IMR-90 (cell line): Measurements from ENCODE around the gene GNAI1. TPM values are rescaled to one million over a fixed set of nuclear protein-coding genes. Genes with fewer than 3 reads are reported as not detected.

Source experiments
- ATAC-seq: fragments of 200-7000 bp; cut with Tn5 transposase; 2 replicates; pipeline ENCODE4 v1.9.1; 2020; ENCODE audit warnings: low read depth, mild to moderate bottlenecking, moderate library complexity
- BruUV-seq: library from RNA; stranded (reverse); fragments of 400-500 nt; replicated peaks from 2 replicates; lab custom pipeline; 2021; lab: Mats Ljungman, UMichigan
- CTCF ChIA-PET: fragments of 300-600 bp; formaldehyde crosslinking; extraction: SDS; loops from one replicate; lab custom pipeline; 2021; ENCODE audit warnings: antibody characterized with exemption; lab: Yijun Ruan, JAX
- POLR2A ChIA-PET: fragments of 300-600 bp; sonication (Branson Sonifier 250); formaldehyde crosslinking; loops from one replicate; lab custom pipeline; 2022; ENCODE audit warnings: antibody characterized with exemption; ENCODE audit not compliant: unreplicated experiment; lab: Charles Lee
- DNase-seq: peaks from one replicate; pipeline ENCODE4 v3.0.0; 2013
- H2AFZ ChIP-seq: replicated peaks from 2 replicates; pipeline ENCODE3; 2013; ENCODE audit warnings: low read length, mild to moderate bottlenecking; ENCODE audit not compliant: poor library complexity
- H2AK5ac ChIP-seq: 2 replicates; pipeline ENCODE4 v1.6.1; 2013; ENCODE audit warnings: low read depth, low read length, inconsistent platforms
- H2AK9ac ChIP-seq: replicated peaks from 2 replicates; pipeline ENCODE3; 2013; ENCODE audit warnings: mild to moderate bottlenecking, low read depth, low read length, moderate library complexity; ENCODE audit not compliant: poor library complexity
- H2BK120ac ChIP-seq: 2 replicates; pipeline ENCODE4 v1.6.1; 2013; ENCODE audit warnings: low read depth, low read length, inconsistent platforms
- H2BK15ac ChIP-seq: 3 replicates; pipeline ENCODE4 v1.6.1; 2013; ENCODE audit warnings: low read depth, low read length, inconsistent platforms
- H2BK20ac ChIP-seq: 2 replicates; pipeline ENCODE4 v1.6.1; 2013; ENCODE audit warnings: low read depth, mild to moderate bottlenecking, inconsistent platforms, low read length, moderate library complexity
- H2BK5ac ChIP-seq: 2 replicates; pipeline ENCODE4 v1.6.1; 2013; ENCODE audit warnings: mild to moderate bottlenecking, low read depth, low read length, inconsistent platforms; ENCODE audit not compliant: poor library complexity, severe bottlenecking
- H3K14ac ChIP-seq: replicated peaks from 2 replicates; pipeline ENCODE4 v1.6.1; 2013; ENCODE audit warnings: low read depth, low read length, inconsistent platforms
- H3K18ac ChIP-seq: 2 replicates; pipeline ENCODE4 v1.6.1; 2013; ENCODE audit warnings: low read depth, low read length, control low read depth
- H3K23ac ChIP-seq: 2 replicates; pipeline ENCODE4 v1.6.1; 2013; ENCODE audit warnings: low read depth, low read length, inconsistent platforms
- H3K27ac ChIP-seq: 2 replicates; pipeline ENCODE4 v1.5.1; 2013; ENCODE audit warnings: mild to moderate bottlenecking, control low read depth, low read length; ENCODE audit not compliant: insufficient read depth
- H3K27me3 ChIP-seq: 2 replicates; pipeline ENCODE4 v1.6.1; 2013; ENCODE audit warnings: low read length; ENCODE audit not compliant: control insufficient read depth, insufficient read depth
- H3K36me3 ChIP-seq: 2 replicates; pipeline ENCODE4 v1.6.1; 2013; ENCODE audit warnings: low read length, mixed read lengths; ENCODE audit not compliant: control insufficient read depth, insufficient read depth
- H3K4ac ChIP-seq: 2 replicates; pipeline ENCODE4 v1.6.1; 2013; ENCODE audit warnings: low read depth, low read length, inconsistent platforms
- H3K4me1 ChIP-seq: 2 replicates; pipeline ENCODE4 v1.6.1; 2013; ENCODE audit warnings: low read length, mixed read lengths; ENCODE audit not compliant: control insufficient read depth, insufficient read depth
- H3K4me2 ChIP-seq: 2 replicates; pipeline ENCODE4 v1.6.1; 2013; ENCODE audit warnings: low read depth, mild to moderate bottlenecking, control low read depth, low read length, moderate library complexity
- H3K4me3 ChIP-seq: 2 replicates; pipeline ENCODE4 v1.5.1; 2013; ENCODE audit warnings: low read depth, mild to moderate bottlenecking, control low read depth, low read length, moderate library complexity; ENCODE audit not compliant: insufficient read depth
- H3K56ac ChIP-seq: 2 replicates; pipeline ENCODE4 v1.6.1; 2013; ENCODE audit warnings: low read length, inconsistent platforms; ENCODE audit not compliant: insufficient read depth; ENCODE audit errors: extremely low read depth
- H3K79me1 ChIP-seq, 2 experiments: 2 replicates each; pipeline ENCODE4 v1.6.1; 2013; ENCODE audit warnings: low read length in 2 of 2, inconsistent platforms in 1 of 2, low read depth in 1 of 2
- H3K9ac ChIP-seq: 2 replicates; pipeline ENCODE4 v1.6.1; 2013; ENCODE audit warnings: low read depth, low read length, control low read depth
- H3K9me1 ChIP-seq: 2 replicates; pipeline ENCODE4 v1.6.1; 2013; ENCODE audit warnings: low read length, inconsistent platforms; ENCODE audit not compliant: insufficient read depth
- H3K9me3 ChIP-seq: 2 replicates; pipeline ENCODE4 v1.6.1; 2013; ENCODE audit warnings: low read length; ENCODE audit not compliant: control insufficient read depth, insufficient read depth
- H4K20me1 ChIP-seq: 2 replicates; pipeline ENCODE4 v1.6.1; 2013; ENCODE audit warnings: low read length, inconsistent platforms; ENCODE audit not compliant: insufficient read depth
- H4K5ac ChIP-seq: 2 replicates; pipeline ENCODE4 v1.6.1; 2013; ENCODE audit warnings: mild to moderate bottlenecking, low read depth, low read length, control low read depth
- H4K8ac ChIP-seq, 2 experiments: 2 replicates each; pipeline ENCODE4 v1.6.1; 2013; ENCODE audit warnings: low read depth in 2 of 2, low read length in 2 of 2, control low read depth in 1 of 2, inconsistent platforms in 1 of 2
- H4K91ac ChIP-seq: 2 replicates; pipeline ENCODE4 v1.6.1; 2013; ENCODE audit warnings: low read depth, low read length, inconsistent platforms; ENCODE audit not compliant: insufficient read depth
- CEBPB ChIP-seq: IDR thresholded peaks from 2 replicates; pipeline ENCODE4 v1.6.1; 2012; ENCODE audit warnings: low read depth, low read length, improper control_type of control experiment
- CHD1 ChIP-seq: IDR thresholded peaks from 2 replicates; pipeline ENCODE4 v1.6.1; 2012; ENCODE audit warnings: low read depth, low read length, improper control_type of control experiment
- MAFK ChIP-seq: IDR thresholded peaks from 2 replicates; pipeline ENCODE4 v1.6.1; 2012; ENCODE audit warnings: low read depth, low read length, improper control_type of control experiment
- MXI1 ChIP-seq: IDR thresholded peaks from 2 replicates; pipeline ENCODE4 v1.6.1; 2012; ENCODE audit warnings: low read depth, mild to moderate bottlenecking, low read length, moderate library complexity, borderline replicate concordance
- NFE2L2 ChIP-seq: fragments of 150-350 bp; IDR thresholded peaks from 2 replicates; pipeline ENCODE4 v1.6.1; 2016; ENCODE audit warnings: low read depth, mild to moderate bottlenecking, low read length
- SMC3 ChIP-seq: fragments of 150-350 bp; IDR thresholded peaks from 2 replicates; pipeline ENCODE4 v1.6.1; 2016; ENCODE audit warnings: low read depth, mild to moderate bottlenecking, antibody characterized with exemption, low read length, moderate library complexity
- WGBS, 2 experiments: methylation state at CpG; one replicate each; pipeline versions ENCODE4 v1.1.5 to v1.1.7; 2013; ENCODE audit warnings: missing lambda C conversion rate in 2 of 2; ENCODE audit not compliant: insufficient read length in 1 of 2; ENCODE audit errors: extremely low coverage in 2 of 2; 5-methylcytosine and 5-hydroxymethylcytosine counted together
- dilution Hi-C: fragments of 300-500 bp; cut with HindIII; formaldehyde crosslinking; loops from one replicate; pipeline ENCODE4 v1.14.3; 2018; ENCODE audit warnings: low sequenced_read_pairs; ENCODE audit not compliant: unreplicated experiment
- in situ Hi-C: fragments of 300-500 bp; cut with MboI; formaldehyde crosslinking; loops from 3 replicates; pipeline ENCODE4 v1.14.3; 2019; ENCODE audit warnings: low sequenced_read_pairs, inconsistent platforms, mixed read lengths
- intact Hi-C: fragments of 100-400 bp; cut with micrococcal nuclease; formaldehyde crosslinking; loops from 2 replicates; pipeline ENCODE4 v1.10.0; 2022
- polyA plus RNA-seq, 3 experiments: library from polyadenylated mRNA; depleted of rRNA; stranded (reverse); fragments of >200 nt; gene quantifications; 2 replicates each; pipeline ENCODE4 v1.2.3, GENCODE V29; 2012; ENCODE audit warnings: low replicate concordance in 1 of 3
- total RNA-seq: library from RNA; depleted of rRNA; stranded (reverse); fragments of >200 nt; gene quantifications from 2 replicates; pipeline ENCODE4 v1.2.3, GENCODE V29; 2012
- TF ChIP-seq, protein P1 (sequence below): fragments of 150-350 bp; IDR thresholded peaks from 2 replicates; pipeline ENCODE4 v1.6.1; 2016; ENCODE audit warnings: low read depth, mild to moderate bottlenecking, low read length, moderate library complexity, borderline replicate concordance
- TF ChIP-seq, protein P2 (sequence below): conservative IDR thresholded peaks from 2 replicates; pipeline ENCODE4 v1.5.1; 2012; ENCODE audit warnings: mild to moderate bottlenecking, low read depth, low read length, improper control_type of control experiment

Gene GNAI1
- total and polyA plus RNA-seq, 2 of the 4 experiments (the other 2 are of a cell fraction), result 21.1 to 26.5 TPM

DNA sequence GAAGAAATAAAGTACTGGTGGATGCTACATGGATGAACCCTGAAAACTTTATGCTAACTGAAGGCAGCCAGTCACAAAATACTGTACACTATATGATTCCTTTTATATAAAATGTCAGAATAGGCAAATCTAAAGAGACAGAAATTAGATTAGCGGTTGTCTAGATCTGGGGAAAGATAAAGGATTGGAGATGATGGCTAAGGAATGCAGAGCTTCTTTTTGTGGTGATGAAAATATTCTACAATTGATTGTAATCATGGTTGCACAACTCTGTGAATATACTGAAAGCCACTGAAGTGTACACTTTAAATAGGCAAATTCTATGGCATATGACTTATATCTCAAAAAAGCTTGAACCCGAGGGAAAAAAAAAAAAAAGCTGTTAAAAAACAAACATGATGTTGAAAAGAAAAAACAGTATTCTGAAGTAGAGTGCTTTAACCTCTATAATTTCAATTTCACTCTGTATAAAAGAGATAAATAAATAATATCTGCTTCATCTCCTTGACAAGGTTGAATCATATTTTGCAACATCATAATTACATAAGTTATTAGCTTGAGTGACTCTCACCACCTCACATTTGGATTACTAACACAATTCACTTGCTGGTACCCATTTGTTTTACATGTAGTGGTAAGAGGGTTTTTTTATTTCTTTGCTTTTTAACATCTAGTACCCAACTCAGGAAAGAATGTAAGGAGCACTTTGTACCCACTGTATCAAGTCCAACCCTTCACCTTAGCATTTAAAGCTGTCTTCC, 2.8 kb upstream of the GNAI1 start:
- Histone ChIP-seq H3K14ac (no peak overlapping the region), H3K9ac (no peak overlapping the region), H3K9me3 (no peaks in the 10 kb centered on the region), H2AFZ (no peak overlapping the region), H3K4ac (no peak overlapping the region), H2BK120ac (no peak overlapping the region), H3K4me3 (no peak overlapping the region), H2AK5ac (no peak overlapping the region; the same call in 1 of the 2 replicates), H3K27me3 (no peaks in the 10 kb centered on the region), H3K9me1 (peaks cover 6% of the 10 kb centered on the region; the same call in 1 of the 2 replicates), H4K91ac (no peak overlapping the region), H3K36me3 (no peaks in the 10 kb centered on the region), H3K23ac (no peak overlapping the region), H2BK5ac (no peak overlapping the region), H2BK15ac (no peak overlapping the region), H3K4me2 (no peak overlapping the region), H4K5ac (no peak overlapping the region), H4K8ac (no peak overlapping the region), H3K4me1 (peaks cover under 1% of the 10 kb centered on the region; the same call in 1 of the 2 replicates), H4K20me1 (peaks cover 10% of the 10 kb centered on the region; the same call in 1 of the 2 replicates), H2AK9ac (no peak overlapping the region), H3K79me1 (peaks cover 7 to 15% of the 10 kb centered on the region in 2 experiments; a peak in 3 of 4 replicates), H3K27ac (no peak overlapping the region), H3K18ac (no peak overlapping the region), H3K56ac (no peak overlapping the region), H2BK20ac (no peak overlapping the region)
- no TSS peak for BruUV-seq
- ATAC-seq (no peak), DNase-seq (no peak)
- WGBS, 2 experiments, result no CpG with 5 or more reads among the region's 2 CpGs
- dilution Hi-C loops (no loop called here), in situ Hi-C loops (no loop called here), intact Hi-C loops (loop anchor here (5.0 kb wide), 1 partner anchor 35 kb away; no protein-coding TSS in a partner anchor)
- ChIA-PET CTCF (interaction anchor here (0.6 to 1.0 kb wide), 2 partner anchors 28 to 43 kb away, joined by 3 to 4 read pairs; no protein-coding TSS in a partner anchor), POLR2A (no interaction called here)
- no peak for TF ChIP-seq CHD1
- peak; percentile 52 for TF ChIP-seq CEBPB
- TF ChIP-seq, protein P1, sequence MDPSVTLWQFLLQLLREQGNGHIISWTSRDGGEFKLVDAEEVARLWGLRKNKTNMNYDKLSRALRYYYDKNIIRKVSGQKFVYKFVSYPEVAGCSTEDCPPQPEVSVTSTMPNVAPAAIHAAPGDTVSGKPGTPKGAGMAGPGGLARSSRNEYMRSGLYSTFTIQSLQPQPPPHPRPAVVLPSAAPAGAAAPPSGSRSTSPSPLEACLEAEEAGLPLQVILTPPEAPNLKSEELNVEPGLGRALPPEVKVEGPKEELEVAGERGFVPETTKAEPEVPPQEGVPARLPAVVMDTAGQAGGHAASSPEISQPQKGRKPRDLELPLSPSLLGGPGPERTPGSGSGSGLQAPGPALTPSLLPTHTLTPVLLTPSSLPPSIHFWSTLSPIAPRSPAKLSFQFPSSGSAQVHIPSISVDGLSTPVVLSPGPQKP, result no peak
- TF ChIP-seq MAFK, result no peak
- TF ChIP-seq NFE2L2, result no peak
- TF ChIP-seq, protein P2, sequence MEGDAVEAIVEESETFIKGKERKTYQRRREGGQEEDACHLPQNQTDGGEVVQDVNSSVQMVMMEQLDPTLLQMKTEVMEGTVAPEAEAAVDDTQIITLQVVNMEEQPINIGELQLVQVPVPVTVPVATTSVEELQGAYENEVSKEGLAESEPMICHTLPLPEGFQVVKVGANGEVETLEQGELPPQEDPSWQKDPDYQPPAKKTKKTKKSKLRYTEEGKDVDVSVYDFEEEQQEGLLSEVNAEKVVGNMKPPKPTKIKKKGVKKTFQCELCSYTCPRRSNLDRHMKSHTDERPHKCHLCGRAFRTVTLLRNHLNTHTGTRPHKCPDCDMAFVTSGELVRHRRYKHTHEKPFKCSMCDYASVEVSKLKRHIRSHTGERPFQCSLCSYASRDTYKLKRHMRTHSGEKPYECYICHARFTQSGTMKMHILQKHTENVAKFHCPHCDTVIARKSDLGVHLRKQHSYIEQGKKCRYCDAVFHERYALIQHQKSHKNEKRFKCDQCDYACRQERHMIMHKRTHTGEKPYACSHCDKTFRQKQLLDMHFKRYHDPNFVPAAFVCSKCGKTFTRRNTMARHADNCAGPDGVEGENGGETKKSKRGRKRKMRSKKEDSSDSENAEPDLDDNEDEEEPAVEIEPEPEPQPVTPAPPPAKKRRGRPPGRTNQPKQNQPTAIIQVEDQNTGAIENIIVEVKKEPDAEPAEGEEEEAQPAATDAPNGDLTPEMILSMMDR, result no peak
- TF ChIP-seq SMC3, result no peak
- TF ChIP-seq MXI1, result no peak
